Measurements from ENCODE around the gene POU6F2. TPM values are rescaled to one million over a fixed set of nuclear protein-coding genes. Genes with fewer than 3 reads are reported as not detected.

The POU6F2 gene
- total RNA-seq, 5 donors from 2014 or later (not counting 1 experiment from before 2014, with no cell fraction given), result not detected

GRCh38 chr7:39428221-39428620, 450.5 kb downstream of the POU6F2 start:
- Mint-ChIP-seq H3K27ac (no peak overlapping the region), H3K4me1 (no peaks in the 10 kb centered on the region), H3K27me3 (peaks cover 5% of the 10 kb centered on the region in 2 donors), H3K36me3 (no peaks in the 10 kb centered on the region), H3K4me3 (no peak overlapping the region), H3K9me3 (no peaks in the 10 kb centered on the region)
- no peaks in the 10 kb centered on the region for H3K9me3 ChIP-seq
- no peaks in the 10 kb centered on the region for H3K36me3 ChIP-seq (ENCODE audit: control insufficient read depth in 2 of 2, extremely low read depth in 1 of 2, insufficient read depth in 1 of 2, low read length in 1 of 2)
- CTCF ChIA-PET, result no interaction called here
- no peak for DNase-seq
- no peak overlapping the region for H3K4me3 ChIP-seq (ENCODE audit: control insufficient read depth in 1 of 2, extremely low read depth in 1 of 2, low read length in 1 of 2)
- ATAC-seq (replicated peaks in 1 of 4), result no peak
- POLR2A ChIA-PET, result no interaction called here
- peaks cover 0 to 9% of the 10 kb centered on the region in 2 experiments for H3K27me3 ChIP-seq (replicated peaks in 1 of 2; ENCODE audit: control insufficient read depth in 2 of 2, extremely low read depth in 1 of 2, insufficient read depth in 2 of 2, low read length in 1 of 2)
- no peak overlapping the region for H3K27ac ChIP-seq (ENCODE audit: low read length)
- H3K4me1 ChIP-seq (ENCODE audit: control insufficient read depth in 1 of 2, extremely low read depth in 1 of 2, insufficient read depth in 2 of 2, low read length in 2 of 2), result no peaks in the 10 kb centered on the region
- WGBS (ENCODE audit: insufficient coverage), result 83% methylated on average over 1 of the region's 1 CpG

- Mint-ChIP-seq H3K4me3 (no peak overlapping the region), H3K4me1 (no peaks in the 10 kb centered on the region), H3K27me3 (peaks cover 4% of the 10 kb centered on the region in 2 donors), H3K36me3 (no peaks in the 10 kb centered on the region), H3K27ac (no peak overlapping the region), H3K9me3 (no peaks in the 10 kb centered on the region)
- no peaks in the 10 kb centered on the region for H3K9me3 ChIP-seq
- no peak overlapping the region for H3K4me3 ChIP-seq (ENCODE audit: control insufficient read depth in 1 of 2, extremely low read depth in 1 of 2, low read length in 1 of 2)
- H3K36me3 ChIP-seq (ENCODE audit: control insufficient read depth in 2 of 2, extremely low read depth in 1 of 2, insufficient read depth in 1 of 2, low read length in 1 of 2), result no peaks in the 10 kb centered on the region
- H3K27me3 ChIP-seq (replicated peaks in 1 of 2; ENCODE audit: control insufficient read depth in 2 of 2, extremely low read depth in 1 of 2, insufficient read depth in 2 of 2, low read length in 1 of 2), result peaks cover 0 to 9% of the 10 kb centered on the region in 2 experiments
- ChIA-PET POLR2A (no interaction called here), CTCF (interaction anchor here in 1 of 2 donors (0.6 kb wide), 1 partner anchor 91 kb away, joined by 6 read pairs; no protein-coding TSS in a partner anchor)
- ATAC-seq (replicated peaks in 1 of 4) (no peak), DNase-seq (no peak)
- 100% methylated on average over 2 of the region's 2 CpGs for WGBS (ENCODE audit: insufficient coverage)
- H3K4me1 ChIP-seq (ENCODE audit: control insufficient read depth in 1 of 2, extremely low read depth in 1 of 2, insufficient read depth in 2 of 2, low read length in 2 of 2), result no peaks in the 10 kb centered on the region
- no peak overlapping the region for H3K27ac ChIP-seq (ENCODE audit: low read length)
Measured at GRCh38 chr7:39429421-39429820, 451.7 kb downstream of the POU6F2 start.

GRCh38 chr7:39430441-39430840, 452.7 kb downstream of the POU6F2 start:
- 82% methylated on average over 3 of the region's 6 CpGs for WGBS (ENCODE audit: insufficient coverage)
- Histone ChIP-seq H3K9me3 (no peaks in the 10 kb centered on the region), H3K4me1 (ENCODE audit: control insufficient read depth in 1 of 2, extremely low read depth in 1 of 2, insufficient read depth in 2 of 2, low read length in 2 of 2) (no peaks in the 10 kb centered on the region), H3K27ac (ENCODE audit: low read length) (no peak overlapping the region), H3K36me3 (ENCODE audit: control insufficient read depth in 2 of 2, extremely low read depth in 1 of 2, insufficient read depth in 1 of 2, low read length in 1 of 2) (no peaks in the 10 kb centered on the region), H3K4me3 (ENCODE audit: control insufficient read depth in 1 of 2, extremely low read depth in 1 of 2, low read length in 1 of 2) (no peak overlapping the region), H3K27me3 (replicated peaks in 1 of 2; ENCODE audit: control insufficient read depth in 2 of 2, extremely low read depth in 1 of 2, insufficient read depth in 2 of 2, low read length in 1 of 2) (peaks cover 0 to 9% of the 10 kb centered on the region in 2 experiments)
- peaks cover 0 to 4% of the 10 kb centered on the region in 2 donors for H3K27me3 Mint-ChIP-seq
- POLR2A ChIA-PET, result no interaction called here
- no peaks in the 10 kb centered on the region for H3K4me1 Mint-ChIP-seq
- DNase-seq (no peak), ATAC-seq (replicated peaks in 1 of 4) (no peak)
- no peaks in the 10 kb centered on the region for H3K9me3 Mint-ChIP-seq
- CTCF ChIA-PET, result no interaction called here
- no peaks in the 10 kb centered on the region for H3K36me3 Mint-ChIP-seq
- no peak overlapping the region for H3K27ac Mint-ChIP-seq
- H3K4me3 Mint-ChIP-seq, result no peak overlapping the region

GRCh38 chr7:39430909-39431641, 453.4 kb downstream of the POU6F2 start:
- Histone ChIP-seq H3K4me1 (ENCODE audit: control insufficient read depth in 1 of 2, extremely low read depth in 1 of 2, insufficient read depth in 2 of 2, low read length in 2 of 2) (no peaks in the 10 kb centered on the region), H3K27ac (ENCODE audit: low read length) (no peak overlapping the region), H3K4me3 (ENCODE audit: control insufficient read depth in 1 of 2, extremely low read depth in 1 of 2, low read length in 1 of 2) (no peak overlapping the region), H3K9me3 (no peaks in the 10 kb centered on the region), H3K27me3 (replicated peaks in 1 of 2; ENCODE audit: control insufficient read depth in 2 of 2, extremely low read depth in 1 of 2, insufficient read depth in 2 of 2, low read length in 1 of 2) (peaks cover 0 to 9% of the 10 kb centered on the region in 2 experiments), H3K36me3 (ENCODE audit: control insufficient read depth in 2 of 2, extremely low read depth in 1 of 2, insufficient read depth in 1 of 2, low read length in 1 of 2) (no peaks in the 10 kb centered on the region)
- Mint-ChIP-seq H3K4me3 (no peak overlapping the region), H3K27me3 (peaks cover 0 to 4% of the 10 kb centered on the region in 2 donors), H3K27ac (no peak overlapping the region), H3K4me1 (no peaks in the 10 kb centered on the region), H3K9me3 (no peaks in the 10 kb centered on the region), H3K36me3 (no peaks in the 10 kb centered on the region)
- ATAC-seq (replicated peaks in 1 of 4), result no peak
- ChIA-PET POLR2A (no interaction called here), CTCF (no interaction called here)
- 98% methylated on average over 4 of the region's 8 CpGs for WGBS (ENCODE audit: insufficient coverage)
- no peak for DNase-seq

- Mint-ChIP-seq H3K4me1 (no peaks in the 10 kb centered on the region), H3K36me3 (no peaks in the 10 kb centered on the region)
Measured at GRCh38 chr7:39432368-39432767, 454.7 kb downstream of the POU6F2 start.

GRCh38 chr7:39432807-39433416, 455.2 kb downstream of the POU6F2 start:
- Histone ChIP-seq H3K27ac (ENCODE audit: low read length) (no peak overlapping the region), H3K27me3 (replicated peaks in 1 of 2; ENCODE audit: control insufficient read depth in 2 of 2, extremely low read depth in 1 of 2, insufficient read depth in 2 of 2, low read length in 1 of 2) (peaks cover 0 to 9% of the 10 kb centered on the region in 2 experiments), H3K36me3 (ENCODE audit: control insufficient read depth in 2 of 2, extremely low read depth in 1 of 2, insufficient read depth in 1 of 2, low read length in 1 of 2) (no peaks in the 10 kb centered on the region), H3K4me3 (ENCODE audit: control insufficient read depth in 1 of 2, extremely low read depth in 1 of 2, low read length in 1 of 2) (no peak overlapping the region), H3K9me3 (no peaks in the 10 kb centered on the region), H3K4me1 (ENCODE audit: control insufficient read depth in 1 of 2, extremely low read depth in 1 of 2, insufficient read depth in 2 of 2, low read length in 2 of 2) (no peaks in the 10 kb centered on the region)
- POLR2A ChIA-PET, result no interaction called here
- Mint-ChIP-seq H3K36me3 (no peaks in the 10 kb centered on the region), H3K9me3 (no peaks in the 10 kb centered on the region), H3K4me3 (no peak overlapping the region), H3K27ac (no peak overlapping the region), H3K27me3 (peaks cover 0 to 7% of the 10 kb centered on the region in 2 donors), H3K4me1 (no peaks in the 10 kb centered on the region)
- ATAC-seq (replicated peaks in 1 of 4) (no peak), DNase-seq (no peak)
- CTCF ChIA-PET, result no interaction called here
- 84% methylated on average over 10 of the region's 13 CpGs for WGBS (ENCODE audit: insufficient coverage)

More at GRCh38 chr7:39432368-39432767, 454.7 kb downstream of the POU6F2 start:
- Mint-ChIP-seq H3K4me3 (no peak overlapping the region), H3K27me3 (peaks cover 0 to 7% of the 10 kb centered on the region in 2 donors), H3K27ac (no peak overlapping the region), H3K9me3 (no peaks in the 10 kb centered on the region)
- DNase-seq (no peak), ATAC-seq (replicated peaks in 1 of 4) (no peak)
- no peaks in the 10 kb centered on the region for H3K36me3 ChIP-seq (ENCODE audit: control insufficient read depth in 2 of 2, extremely low read depth in 1 of 2, insufficient read depth in 1 of 2, low read length in 1 of 2)
- ChIA-PET CTCF (interaction anchor here in 1 of 2 donors (0.6 kb wide), 1 partner anchor 619 kb away, joined by 3 read pairs; no protein-coding TSS in a partner anchor), POLR2A (no interaction called here)
- no peaks in the 10 kb centered on the region for H3K4me1 ChIP-seq (ENCODE audit: control insufficient read depth in 1 of 2, extremely low read depth in 1 of 2, insufficient read depth in 2 of 2, low read length in 2 of 2)
- no peak overlapping the region for H3K27ac ChIP-seq (ENCODE audit: low read length)
- no peaks in the 10 kb centered on the region for H3K9me3 ChIP-seq
- peaks cover 0 to 9% of the 10 kb centered on the region in 2 experiments for H3K27me3 ChIP-seq (replicated peaks in 1 of 2; ENCODE audit: control insufficient read depth in 2 of 2, extremely low read depth in 1 of 2, insufficient read depth in 2 of 2, low read length in 1 of 2)
- H3K4me3 ChIP-seq (ENCODE audit: control insufficient read depth in 1 of 2, extremely low read depth in 1 of 2, low read length in 1 of 2), result no peak overlapping the region
- WGBS (ENCODE audit: insufficient coverage), result no CpG with 5 or more reads among the region's 3 CpGs

Measured in T-cell (primary cell).